Panc1 (cell line): ENCODE results near the gene RABEPK. TPM values are rescaled to one million over a fixed set of nuclear protein-coding genes. Genes with fewer than 3 reads are reported as not detected.
"Not testable (repeated sequence)": the region's sequence is repeated elsewhere in the genome, so short reads cannot be mapped to it uniquely, and the experiment has no call there.

ENCODE experiments used
- ATAC-seq: fragments of 200-7000 bp; cut with Tn5 transposase; 2 replicates; pipeline ENCODE4 v1.9.1; 2020; ENCODE audit warnings: mild to moderate bottlenecking, moderate library complexity
- BruUV-seq: library from RNA; stranded (reverse); fragments of 400-500 nt; replicated peaks from 2 replicates; lab custom pipeline; 2021; lab: Mats Ljungman, UMichigan
- CTCF ChIA-PET: fragments of 300-600 bp; sonication (Branson Sonifier 250); formaldehyde crosslinking; loops from one replicate; lab custom pipeline; 2022; ENCODE audit warnings: antibody characterized with exemption; lab: Charles Lee
- POLR2A ChIA-PET: fragments of 300-600 bp; sonication (Branson Sonifier 250); formaldehyde crosslinking; loops from one replicate; lab custom pipeline; 2022; ENCODE audit warnings: antibody characterized with exemption; lab: Charles Lee
- DNase-seq: peaks from one replicate; pipeline ENCODE4 v3.0.0-alpha.2; 2010; ENCODE audit warnings: low read depth, low spot score
- H3K27ac ChIP-seq: 2 replicates; pipeline ENCODE4 v1.5.1; 2011; ENCODE audit warnings: mild to moderate bottlenecking, low read length, inconsistent platforms
- H3K27me3 ChIP-seq: fragments of 200-500 bp; sonication (Bioruptor generic); 2 replicates; pipeline ENCODE4 v1.6.0; 2014; ENCODE audit warnings: low read length, inconsistent platforms; ENCODE audit not compliant: control insufficient read depth, insufficient read depth
- H3K36me3 ChIP-seq: fragments of 200-500 bp; sonication (Bioruptor generic); 2 replicates; pipeline ENCODE4 v1.5.1; 2014; ENCODE audit warnings: inconsistent platforms, mild to moderate bottlenecking, low read length, moderate library complexity; ENCODE audit not compliant: control insufficient read depth, insufficient read depth
- H3K4me1 ChIP-seq: 2 replicates; pipeline ENCODE4 v1.5.1; 2011; ENCODE audit warnings: inconsistent platforms, mild to moderate bottlenecking, low read length, moderate library complexity; ENCODE audit not compliant: control insufficient read depth, insufficient read depth
- H3K4me3 ChIP-seq, 2 experiments: 2 replicates each; pipeline ENCODE4 v1.5.1; 2011 to 2012; ENCODE audit warnings: low read depth in 2 of 2, low read length in 2 of 2, mild to moderate bottlenecking in 2 of 2, inconsistent platforms in 1 of 2, moderate library complexity in 1 of 2
- H3K9me3 ChIP-seq: fragments of 200-500 bp; sonication (Bioruptor generic); 2 replicates; pipeline ENCODE4 v1.5.1; 2014; ENCODE audit warnings: low read depth, mild to moderate bottlenecking, inconsistent platforms, low read length, moderate library complexity; ENCODE audit not compliant: control insufficient read depth, insufficient read depth
- CTCF ChIP-seq: fragments of 450-650 bp; IDR thresholded peaks from 2 replicates; pipeline ENCODE4 v1.5.1; 2017; ENCODE audit warnings: mild to moderate bottlenecking
- POLR2AphosphoS5 ChIP-seq: IDR thresholded peaks from 2 replicates; pipeline ENCODE4 v1.6.1; 2012; ENCODE audit warnings: mild to moderate bottlenecking, low read depth, low read length, moderate library complexity
- REST ChIP-seq, 2 experiments: IDR thresholded peaks; 2 replicates each; pipeline ENCODE4 v1.6.1; 2011 to 2012; ENCODE audit warnings: low read depth in 2 of 2, control low read depth in 1 of 2, low read length in 1 of 2, mild to moderate bottlenecking in 1 of 2, moderate library complexity in 1 of 2; ENCODE audit not compliant: insufficient read depth in 1 of 2
- SIN3A ChIP-seq: IDR thresholded peaks from 2 replicates; pipeline ENCODE4 v1.6.1; 2012; ENCODE audit warnings: low read depth, mild to moderate bottlenecking, low read length, moderate library complexity, borderline replicate concordance; ENCODE audit not compliant: insufficient read depth
- TCF7L2 ChIP-seq: IDR thresholded peaks from 2 replicates; pipeline ENCODE4 v1.6.1; 2011; ENCODE audit warnings: mild to moderate bottlenecking, low read depth, low read length, inconsistent platforms
- in situ Hi-C: cut with HindIII; loops from 2 replicates; pipeline ENCODE4 v1.10.0; 2016; ENCODE audit warnings: low sequenced_read_pairs, low pct_unique_long_range_greater_than_20kb
- intact Hi-C: fragments of 100-400 bp; cut with micrococcal nuclease; formaldehyde crosslinking; loops from one replicate; pipeline ENCODE4 v1.10.0; 2022; ENCODE audit not compliant: unreplicated experiment
- total RNA-seq: library from RNA; stranded (reverse); gene quantifications from one replicate; pipeline ENCODE4 v1.2.1, GENCODE V29; 2021; ENCODE audit not compliant: unreplicated experiment

Gene RABEPK
- total RNA-seq, 1 experiment from 2014 or later = 33.9 TPM

GRCh38 chr9:125189361-125190289 lies 10.7 kb upstream of the RABEPK start, which contains the start of gene PPP6C:
TSS of gene PPP6C (minus strand) at chr9:125189803. CDS start at chr9:125189718, 85 bp downstream.
- intact Hi-C loops (no loop called here), in situ Hi-C loops (no loop called here)
- Histone ChIP-seq H3K36me3 (peaks cover 4% of the 10 kb centered on the region; the same call in 1 of the 2 replicates), H3K4me3 (peak within 1 kb of the TSS; percentile 89 to 93), H3K9me3 (no peaks in the 10 kb centered on the region), H3K4me1 (no peaks in the 10 kb centered on the region), H3K27me3 (no peaks in the 10 kb centered on the region), H3K27ac (peak within 1 kb of the TSS; percentile 91)
- CTCF ChIA-PET = no interaction called here
- DNase-seq (peak; percentile 67), ATAC-seq (peak; percentile 99)
- peak; percentile 79 for TF ChIP-seq CTCF
- no peak for TF ChIP-seq REST (IDR thresholded peaks at IDR 0.05; ENCODE audit: insufficient read depth in 1 of 2, low read depth in 2 of 2, low read length in 1 of 2)
- TF ChIP-seq TCF7L2 = no peak
- TF ChIP-seq SIN3A = peak; percentile 1; the same call in 1 of the 2 replicates
- peak; percentile 82 for TF ChIP-seq POLR2AphosphoS5
- BruUV-seq = no TSS peak
- POLR2A ChIA-PET = no interaction called here

GRCh38 chr9:125190361-125190801 lies 10.0 kb upstream of the RABEPK start:
- DNase-seq (no peak), ATAC-seq (no peak)
- no peaks in the 10 kb centered on the region for H3K9me3 ChIP-seq
- ChIA-PET CTCF (no interaction called here), POLR2A (no interaction called here)
- peak overlapping the region; percentile 89 to 93 for H3K4me3 ChIP-seq
- intact Hi-C loops (no loop called here), in situ Hi-C loops (no loop called here)
- peaks cover 4% of the 10 kb centered on the region; the same call in 1 of the 2 replicates for H3K36me3 ChIP-seq
- no peaks in the 10 kb centered on the region for H3K27me3 ChIP-seq
- no TSS peak for BruUV-seq
- H3K27ac ChIP-seq = peak overlapping the region; percentile 91
- no peaks in the 10 kb centered on the region for H3K4me1 ChIP-seq
- TF ChIP-seq POLR2AphosphoS5 (no peak), SIN3A (no peak), REST (IDR thresholded peaks at IDR 0.05; ENCODE audit: insufficient read depth in 1 of 2, low read depth in 2 of 2, low read length in 1 of 2) (no peak), CTCF (no peak), TCF7L2 (no peak)

- in situ Hi-C loops, H3K27me3 ChIP-seq, CTCF ChIA-PET, H3K4me3 ChIP-seq, BruUV-seq, H3K27ac ChIP-seq, ATAC-seq, H3K4me1 ChIP-seq, H3K36me3 ChIP-seq, POLR2A ChIA-PET, DNase-seq, H3K9me3 ChIP-seq, intact Hi-C loops: not testable (repeated sequence)
These were observed 5.9 kb upstream of the RABEPK start for GRCh38 chr9:125194466-125194865.
